ENCODE results near the gene TPPP2. TPM values are rescaled to one million over a fixed set of nuclear protein-coding genes. Genes with fewer than 3 reads are reported as not detected.
A peak's percentile ranks its signal among the peaks of the same experiment; 100 is the strongest.

Gene TPPP2
- total and polyA plus RNA-seq, 2 of the 4 experiments (the other 2 are of a cell fraction) = not detected

DNA sequence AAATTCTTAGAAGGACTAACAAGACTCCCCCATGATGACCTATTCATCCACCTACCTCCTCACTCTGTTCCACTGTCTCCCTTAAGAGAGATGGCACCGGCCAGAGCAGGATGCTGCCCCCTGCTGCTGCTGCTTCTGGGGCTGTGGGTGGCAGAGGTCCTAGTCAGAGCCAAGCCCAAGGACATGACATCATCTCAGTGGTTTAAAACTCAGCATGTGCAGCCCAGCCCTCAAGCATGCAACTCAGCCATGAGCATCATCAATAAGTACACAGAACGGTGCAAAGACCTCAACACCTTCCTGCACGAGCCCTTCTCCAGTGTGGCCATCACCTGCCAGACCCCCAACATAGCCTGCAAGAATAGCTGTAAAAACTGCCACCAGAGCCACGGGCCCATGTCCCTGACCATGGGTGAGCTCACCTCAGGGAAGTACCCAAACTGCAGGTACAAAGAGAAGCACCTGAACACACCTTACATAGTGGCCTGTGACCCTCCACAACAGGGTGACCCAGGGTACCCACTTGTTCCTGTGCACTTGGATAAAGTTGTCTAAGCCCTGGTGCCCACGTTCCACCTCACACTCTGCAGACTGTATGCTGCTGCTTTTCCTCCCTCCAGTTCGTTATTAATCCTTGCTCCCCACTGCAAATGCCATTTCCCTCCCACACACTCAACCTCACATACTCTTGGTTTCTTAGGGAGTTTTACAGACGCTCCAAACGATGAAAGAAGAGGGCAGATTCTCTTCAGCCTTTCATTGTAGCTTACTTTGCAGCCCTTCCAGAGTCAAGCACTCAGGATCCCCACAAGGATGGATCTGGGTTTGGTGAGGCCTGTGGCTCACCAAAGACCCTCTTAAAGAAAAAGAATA lies 28.0 kb downstream of the TPPP2 start, which contains the start of gene RNASE8:
TSS of gene RNASE8 (plus strand) at position 20 of the 873 bp plus-strand sequence. CDS start at position 91, 71 bp downstream.
- in situ Hi-C loops (cut with MboI; ENCODE audit: low sequenced_read_pairs) = no loop called here

More for the DNA sequence above, 28.0 kb downstream of the TPPP2 start, which contains the start of gene RNASE8:
- Histone ChIP-seq H3K14ac (replicated peaks; ENCODE audit: low read depth, low read length) (no peak within 1 kb of the TSS), H4K91ac (ENCODE audit: insufficient read depth, low read depth, low read length) (no peak within 1 kb of the TSS), H3K9me1 (ENCODE audit: insufficient read depth, low read length) (peaks cover 5% of the 10 kb centered on the region; the same call in 1 of the 2 replicates), H3K4me2 (ENCODE audit: low read depth, low read length) (no peak within 1 kb of the TSS), H2BK5ac (ENCODE audit: low read depth, low read length, poor library complexity, severe bottlenecking) (no peak within 1 kb of the TSS), H2AK9ac (replicated peaks; ENCODE audit: low read depth, low read length, poor library complexity) (no peak within 1 kb of the TSS), H2AK5ac (ENCODE audit: low read depth, low read length) (no peak within 1 kb of the TSS), H3K36me3 (ENCODE audit: control insufficient read depth, insufficient read depth, low read length) (no peaks in the 10 kb centered on the region), H3K4me1 (ENCODE audit: control insufficient read depth, insufficient read depth, low read length) (no peaks in the 10 kb centered on the region), H3K27ac (ENCODE audit: insufficient read depth, low read length) (no peak within 1 kb of the TSS), H4K8ac (ENCODE audit: low read depth in 2 of 2, low read length in 2 of 2) (no peak within 1 kb of the TSS), H3K79me1 (ENCODE audit: low read depth in 1 of 2, low read length in 2 of 2) (no peaks in the 10 kb centered on the region), H3K9me3 (ENCODE audit: control insufficient read depth, insufficient read depth, low read length) (no peaks in the 10 kb centered on the region), H3K23ac (ENCODE audit: low read depth, low read length) (no peak within 1 kb of the TSS), H2BK120ac (ENCODE audit: low read depth, low read length) (no peak within 1 kb of the TSS), H2BK15ac (ENCODE audit: low read depth, low read length) (no peak within 1 kb of the TSS), H3K4me3 (ENCODE audit: insufficient read depth, low read depth, low read length) (no peak within 1 kb of the TSS), H3K27me3 (ENCODE audit: control insufficient read depth, insufficient read depth, low read length) (no peaks in the 10 kb centered on the region), H4K20me1 (ENCODE audit: insufficient read depth, low read length) (no peaks in the 10 kb centered on the region), H3K4ac (ENCODE audit: low read depth, low read length) (no peak within 1 kb of the TSS), H3K56ac (ENCODE audit: extremely low read depth, insufficient read depth, low read length) (no peak within 1 kb of the TSS), H4K5ac (ENCODE audit: low read depth, low read length) (no peak within 1 kb of the TSS), H3K9ac (ENCODE audit: low read depth, low read length) (no peak within 1 kb of the TSS), H2AFZ (replicated peaks; ENCODE audit: low read length, poor library complexity) (no peak within 1 kb of the TSS), H2BK20ac (ENCODE audit: low read depth, low read length) (no peak within 1 kb of the TSS), H3K18ac (ENCODE audit: low read depth, low read length) (no peak within 1 kb of the TSS)
- ChIA-PET POLR2A (ENCODE audit: unreplicated experiment) (no interaction called here), CTCF (no interaction called here)
- dilution Hi-C loops (cut with HindIII; ENCODE audit: low sequenced_read_pairs, unreplicated experiment) = no loop called here
- BruUV-seq (replicated peaks) = no TSS peak
- intact Hi-C loops (cut with micrococcal nuclease) = no loop called here
- no CpG with 5 or more reads among the region's 8 CpGs for WGBS, 2 experiments (ENCODE audit: extremely low coverage in 2 of 2, insufficient read length in 1 of 2)
- no peak for TF ChIP-seq FOS (IDR thresholded peaks at IDR 0.05; ENCODE audit: low read depth, low read length)
- TF ChIP-seq, protein P1, sequence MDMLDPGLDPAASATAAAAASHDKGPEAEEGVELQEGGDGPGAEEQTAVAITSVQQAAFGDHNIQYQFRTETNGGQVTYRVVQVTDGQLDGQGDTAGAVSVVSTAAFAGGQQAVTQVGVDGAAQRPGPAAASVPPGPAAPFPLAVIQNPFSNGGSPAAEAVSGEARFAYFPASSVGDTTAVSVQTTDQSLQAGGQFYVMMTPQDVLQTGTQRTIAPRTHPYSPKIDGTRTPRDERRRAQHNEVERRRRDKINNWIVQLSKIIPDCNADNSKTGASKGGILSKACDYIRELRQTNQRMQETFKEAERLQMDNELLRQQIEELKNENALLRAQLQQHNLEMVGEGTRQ (IDR thresholded peaks at IDR 0.05; ENCODE audit: low read depth, low read length) = no peak
- peak; percentile 32; the same call in 1 of the 2 replicates for TF ChIP-seq SMC3 (IDR thresholded peaks at IDR 0.05; ENCODE audit: low read depth, low read length)
- no peak for TF ChIP-seq RFX5 (IDR thresholded peaks at IDR 0.05; ENCODE audit: low read depth, low read length)
- no peak for TF ChIP-seq MXI1 (IDR thresholded peaks at IDR 0.05; ENCODE audit: borderline replicate concordance, low read depth, low read length)
- TF ChIP-seq POLR2A (IDR thresholded peaks at IDR 0.05; ENCODE audit: low read depth, low read length) = no peak
- no peak for TF ChIP-seq CHD1 (IDR thresholded peaks at IDR 0.05; ENCODE audit: low read depth, low read length)
- TF ChIP-seq BHLHE40 (IDR thresholded peaks at IDR 0.05; ENCODE audit: low read depth, low read length) = no peak
- TF ChIP-seq RCOR1 (IDR thresholded peaks at IDR 0.05; ENCODE audit: insufficient replicate concordance, low read length) = no peak
- no peak for TF ChIP-seq MAFK (IDR thresholded peaks at IDR 0.05; ENCODE audit: low read depth, low read length)
- TF ChIP-seq, protein P2, sequence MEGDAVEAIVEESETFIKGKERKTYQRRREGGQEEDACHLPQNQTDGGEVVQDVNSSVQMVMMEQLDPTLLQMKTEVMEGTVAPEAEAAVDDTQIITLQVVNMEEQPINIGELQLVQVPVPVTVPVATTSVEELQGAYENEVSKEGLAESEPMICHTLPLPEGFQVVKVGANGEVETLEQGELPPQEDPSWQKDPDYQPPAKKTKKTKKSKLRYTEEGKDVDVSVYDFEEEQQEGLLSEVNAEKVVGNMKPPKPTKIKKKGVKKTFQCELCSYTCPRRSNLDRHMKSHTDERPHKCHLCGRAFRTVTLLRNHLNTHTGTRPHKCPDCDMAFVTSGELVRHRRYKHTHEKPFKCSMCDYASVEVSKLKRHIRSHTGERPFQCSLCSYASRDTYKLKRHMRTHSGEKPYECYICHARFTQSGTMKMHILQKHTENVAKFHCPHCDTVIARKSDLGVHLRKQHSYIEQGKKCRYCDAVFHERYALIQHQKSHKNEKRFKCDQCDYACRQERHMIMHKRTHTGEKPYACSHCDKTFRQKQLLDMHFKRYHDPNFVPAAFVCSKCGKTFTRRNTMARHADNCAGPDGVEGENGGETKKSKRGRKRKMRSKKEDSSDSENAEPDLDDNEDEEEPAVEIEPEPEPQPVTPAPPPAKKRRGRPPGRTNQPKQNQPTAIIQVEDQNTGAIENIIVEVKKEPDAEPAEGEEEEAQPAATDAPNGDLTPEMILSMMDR (conservative IDR thresholded peaks at IDR 0.05; ENCODE audit: low read depth, low read length) = peak; percentile 32
- ATAC-seq (ENCODE audit: low read depth) (peak; percentile 53; the same call in 1 of the 2 replicates), DNase-seq (peak; percentile 35)

All from IMR-90 (cell line).